Measurements from ENCODE around the gene PNLIPRP1. TPM values are rescaled to one million over a fixed set of nuclear protein-coding genes. Genes with fewer than 3 reads are reported as not detected.

PNLIPRP1 gene
- total RNA-seq, 1 donor from 2014 or later, result not detected

DNA sequence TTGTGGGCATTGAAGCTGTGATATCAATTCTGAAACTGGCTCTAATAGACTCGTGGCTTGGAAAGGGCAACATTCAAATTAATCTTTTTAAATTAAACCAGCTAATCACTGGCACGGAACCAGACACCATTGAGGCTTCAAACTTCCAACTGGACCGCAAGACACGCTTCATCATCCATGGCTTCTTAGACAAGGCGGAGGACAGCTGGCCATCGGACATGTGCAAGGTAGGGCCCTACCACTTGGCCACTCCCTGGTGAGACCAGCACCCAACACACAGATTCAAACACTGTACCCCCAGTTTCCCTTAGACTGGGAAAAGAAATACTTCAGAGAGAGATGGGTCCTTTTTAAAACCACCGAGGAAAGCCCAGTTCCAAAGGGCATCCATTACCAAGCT, 35.1 kb downstream of the PNLIPRP1 start:
- H3K36me3 Mint-ChIP-seq (ENCODE audit: low read depth), result no peaks in the 10 kb centered on the region
- no peak overlapping the region for H3K27ac Mint-ChIP-seq (ENCODE audit: unreplicated experiment)
- H3K27me3 Mint-ChIP-seq (ENCODE audit: low read depth), result peaks cover 41% of the 10 kb centered on the region
- H3K9me3 Mint-ChIP-seq (ENCODE audit: low read depth), result no peaks in the 10 kb centered on the region
- DNase-seq (ENCODE audit: low spot score), result no peak
- TF ChIP-seq CTCF (IDR thresholded peaks at IDR 0.05), result no peak
- H3K4me1 Mint-ChIP-seq (ENCODE audit: low read depth), result no peaks in the 10 kb centered on the region
- H3K4me3 Mint-ChIP-seq (ENCODE audit: unreplicated experiment), result no peak overlapping the region

DNA sequence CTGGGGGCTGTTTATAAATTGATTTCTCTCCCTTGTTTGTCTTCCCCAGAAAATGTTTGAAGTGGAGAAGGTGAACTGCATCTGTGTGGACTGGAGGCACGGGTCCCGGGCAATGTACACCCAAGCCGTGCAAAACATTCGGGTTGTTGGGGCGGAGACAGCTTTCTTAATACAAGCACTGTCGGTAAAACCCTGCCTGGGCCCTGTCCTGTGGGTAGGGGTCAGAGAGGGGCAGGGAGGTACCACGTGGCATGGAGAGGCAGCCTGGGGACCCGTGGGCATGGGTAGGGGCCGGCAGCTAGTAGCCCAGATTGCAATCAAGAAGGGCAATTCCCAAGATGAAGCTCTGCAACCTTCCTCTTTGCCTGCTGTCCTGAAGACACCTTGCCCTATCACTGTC, 36.1 kb downstream of the PNLIPRP1 start:
- no peak for TF ChIP-seq CTCF (IDR thresholded peaks at IDR 0.05)
- no peak overlapping the region for H3K27ac Mint-ChIP-seq (ENCODE audit: unreplicated experiment)
- H3K4me3 Mint-ChIP-seq (ENCODE audit: unreplicated experiment), result no peak overlapping the region
- peaks cover 44% of the 10 kb centered on the region for H3K27me3 Mint-ChIP-seq (ENCODE audit: low read depth)
- no peak for DNase-seq (ENCODE audit: low spot score)
- H3K36me3 Mint-ChIP-seq (ENCODE audit: low read depth), result no peaks in the 10 kb centered on the region
- no peaks in the 10 kb centered on the region for H3K9me3 Mint-ChIP-seq (ENCODE audit: low read depth)
- no peaks in the 10 kb centered on the region for H3K4me1 Mint-ChIP-seq (ENCODE audit: low read depth)

GRCh38 chr10:116627386-116627933, 36.7 kb downstream of the PNLIPRP1 start:
- H3K36me3 Mint-ChIP-seq (ENCODE audit: low read depth), result no peaks in the 10 kb centered on the region
- no peak overlapping the region for H3K27ac Mint-ChIP-seq (ENCODE audit: unreplicated experiment)
- H3K4me1 Mint-ChIP-seq (ENCODE audit: low read depth), result no peaks in the 10 kb centered on the region
- peak; percentile 71 for TF ChIP-seq CTCF (IDR thresholded peaks at IDR 0.05)
- no peak for DNase-seq (ENCODE audit: low spot score)
- H3K4me3 Mint-ChIP-seq (ENCODE audit: unreplicated experiment), result no peak overlapping the region
- H3K27me3 Mint-ChIP-seq (ENCODE audit: low read depth), result peaks cover 39% of the 10 kb centered on the region
- H3K9me3 Mint-ChIP-seq (ENCODE audit: low read depth), result no peaks in the 10 kb centered on the region

DNA sequence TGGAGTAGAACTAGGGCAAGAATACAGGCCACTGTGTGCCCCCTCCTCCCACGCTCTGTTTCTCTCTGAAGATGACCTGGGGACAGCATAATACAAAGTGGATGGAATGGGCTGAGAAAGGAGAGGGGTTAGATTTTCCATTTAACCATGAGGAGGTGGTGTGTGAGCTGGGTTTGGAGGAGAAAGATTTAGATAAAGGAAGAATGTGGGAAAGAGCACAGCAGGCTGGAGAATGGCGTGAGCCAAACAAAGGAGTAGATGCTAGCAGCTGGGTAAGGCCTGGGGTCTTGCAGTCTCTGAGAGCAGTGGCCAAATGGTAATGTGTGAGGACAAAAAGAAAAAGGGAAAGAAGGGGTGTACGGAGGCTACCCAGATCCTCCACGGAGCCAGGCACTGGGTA, 38.6 kb downstream of the PNLIPRP1 start:
- Mint-ChIP-seq H3K27me3 (ENCODE audit: low read depth) (peaks cover 31% of the 10 kb centered on the region), H3K36me3 (ENCODE audit: low read depth) (no peaks in the 10 kb centered on the region), H3K9me3 (ENCODE audit: low read depth) (no peaks in the 10 kb centered on the region), H3K4me1 (ENCODE audit: low read depth) (no peaks in the 10 kb centered on the region), H3K4me3 (ENCODE audit: unreplicated experiment) (no peak overlapping the region), H3K27ac (ENCODE audit: unreplicated experiment) (no peak overlapping the region)
- no peak for TF ChIP-seq CTCF (IDR thresholded peaks at IDR 0.05)
- DNase-seq (ENCODE audit: low spot score), result no peak

DNA sequence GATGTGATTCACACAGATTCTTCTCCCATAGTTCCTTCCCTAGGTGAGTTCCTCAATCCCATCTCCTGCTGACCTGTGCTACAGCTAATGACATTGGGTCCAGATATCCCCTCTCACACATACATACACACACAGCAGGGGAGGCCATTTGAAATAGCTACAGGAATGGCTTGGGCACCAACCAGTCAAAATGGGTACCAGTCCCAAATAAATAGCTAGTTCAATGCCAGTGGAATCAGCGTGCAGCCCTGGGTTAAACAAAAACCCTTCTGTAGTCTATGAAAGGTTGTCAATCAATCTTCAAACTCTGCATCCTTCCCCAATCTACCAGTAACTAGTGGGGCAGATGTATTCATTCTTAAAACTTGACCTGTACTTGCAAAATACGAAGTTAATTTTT, 39.3 kb downstream of the PNLIPRP1 start:
- no peak overlapping the region for H3K27ac Mint-ChIP-seq (ENCODE audit: unreplicated experiment)
- TF ChIP-seq CTCF (IDR thresholded peaks at IDR 0.05), result no peak
- H3K4me3 Mint-ChIP-seq (ENCODE audit: unreplicated experiment), result no peak overlapping the region
- no peaks in the 10 kb centered on the region for H3K9me3 Mint-ChIP-seq (ENCODE audit: low read depth)
- H3K4me1 Mint-ChIP-seq (ENCODE audit: low read depth), result no peaks in the 10 kb centered on the region
- no peaks in the 10 kb centered on the region for H3K36me3 Mint-ChIP-seq (ENCODE audit: low read depth)
- peaks cover 30% of the 10 kb centered on the region for H3K27me3 Mint-ChIP-seq (ENCODE audit: low read depth)
- DNase-seq (ENCODE audit: low spot score), result no peak
